LNCaP clone FGC (cell line): Measurements from ENCODE around the gene OR2A2.

Experiments used
- DNase-seq: peaks from one replicate; pipeline ENCODE4 v3.0.0-alpha.2; 2011; ENCODE audit warnings: low read depth
- H3K4me3 ChIP-seq: 2 replicates; pipeline ENCODE4 v1.5.1; 2011; ENCODE audit warnings: mild to moderate bottlenecking, low read depth, low read length, control low read depth
- CTCF ChIP-seq: IDR thresholded peaks from 2 replicates; pipeline ENCODE4 v1.5.1; 2012; ENCODE audit warnings: mild to moderate bottlenecking; ENCODE audit not compliant: control insufficient read depth, insufficient read depth; ENCODE audit errors: extremely low read depth

Gene OR2A2

GRCh38 chr7:144086730-144087129 lies 22.7 kb upstream of the OR2A2 start:
- DNase-seq: no peak
- no peak overlapping the region for H3K4me3 ChIP-seq
- TF ChIP-seq CTCF: no peak

- no peak overlapping the region for H3K4me3 ChIP-seq
- no peak for TF ChIP-seq CTCF
- DNase-seq: no peak
These were observed 22.2 kb upstream of the OR2A2 start for GRCh38 chr7:144087230-144087629.

- H3K4me3 ChIP-seq: no peak overlapping the region
- TF ChIP-seq CTCF: no peak
- no peak for DNase-seq
These were observed 18.7 kb upstream of the OR2A2 start for GRCh38 chr7:144090667-144091066.

GRCh38 chr7:144098776-144099175 lies 10.6 kb upstream of the OR2A2 start:
- no peak overlapping the region for H3K4me3 ChIP-seq
- no peak for TF ChIP-seq CTCF
- DNase-seq: no peak

- TF ChIP-seq CTCF: no peak
These were observed 8.8 kb upstream of the OR2A2 start for GRCh38 chr7:144100607-144101006.

GRCh38 chr7:144102041-144102440 lies 7.3 kb upstream of the OR2A2 start:
- no peak for DNase-seq
- no peak for TF ChIP-seq CTCF
- H3K4me3 ChIP-seq: no peak overlapping the region

More at GRCh38 chr7:144100607-144101006, 8.8 kb upstream of the OR2A2 start:
- DNase-seq: no peak
- H3K4me3 ChIP-seq: no peak overlapping the region

GRCh38 chr7:144105211-144105610 lies 4.2 kb upstream of the OR2A2 start:
- no peak overlapping the region for H3K4me3 ChIP-seq
- TF ChIP-seq CTCF: no peak
- DNase-seq: no peak
